HG03025 (cell line): Measurements from ENCODE around the gene LPCAT1.
A peak's percentile ranks its signal among the peaks of the same experiment; 100 is the strongest.
"Not testable (repeated sequence)": the region's sequence is repeated elsewhere in the genome, so short reads cannot be mapped to it uniquely, and the experiment has no call there.

Experiments
- ATAC-seq: cut with Tn5 transposase; IDR thresholded peaks from one replicate; pipeline ENCODE4 v1.9.1; 2021; ENCODE audit warnings: mild to moderate bottlenecking, moderate library complexity; ENCODE audit not compliant: unreplicated experiment, low FRiP score

Gene LPCAT1

GRCh38 chr5:1512541-1513291, 11.0 kb downstream of the LPCAT1 start:
- ATAC-seq = no peak

- no peak for ATAC-seq
Observed at GRCh38 chr5:1511651-1512540, 11.9 kb downstream of the LPCAT1 start.

GRCh38 chr5:1511048-1511447, 12.7 kb downstream of the LPCAT1 start:
- no peak for ATAC-seq

GRCh38 chr5:1510631-1511030, 13.1 kb downstream of the LPCAT1 start:
- ATAC-seq = no peak

- no peak for ATAC-seq
Observed at GRCh38 chr5:1510151-1510561, 13.6 kb downstream of the LPCAT1 start.

GRCh38 chr5:1509346-1510085, 14.2 kb downstream of the LPCAT1 start:
- ATAC-seq = no peak

GRCh38 chr5:1508659-1509290, 15.0 kb downstream of the LPCAT1 start:
- no peak for ATAC-seq

- no peak for ATAC-seq
Observed at GRCh38 chr5:1507961-1508658, 15.7 kb downstream of the LPCAT1 start.

GRCh38 chr5:1507457-1507856, 16.3 kb downstream of the LPCAT1 start:
- no peak for ATAC-seq

- ATAC-seq = no peak
Observed at GRCh38 chr5:1507014-1507375, 16.8 kb downstream of the LPCAT1 start.

GRCh38 chr5:1506242-1507013, 17.3 kb downstream of the LPCAT1 start:
- no peak for ATAC-seq

- no peak for ATAC-seq
Observed at GRCh38 chr5:1505506-1506241, 18.1 kb downstream of the LPCAT1 start.

- ATAC-seq = not testable (repeated sequence)
Observed at GRCh38 chr5:1505089-1505488, 18.7 kb downstream of the LPCAT1 start.

- no peak for ATAC-seq
Observed at GRCh38 chr5:1504617-1505016, 19.1 kb downstream of the LPCAT1 start.

- no peak for ATAC-seq
Observed at GRCh38 chr5:1504069-1504595, 19.6 kb downstream of the LPCAT1 start.

- peak; percentile 28 for ATAC-seq
Observed at GRCh38 chr5:1503241-1504068, 20.3 kb downstream of the LPCAT1 start.

GRCh38 chr5:1502737-1503120, 21.0 kb downstream of the LPCAT1 start:
- ATAC-seq = no peak
